ENCODE results near the gene AHCYL2.
"Not testable (repeated sequence)": the region's sequence is repeated elsewhere in the genome, so short reads cannot be mapped to it uniquely, and the experiment has no call there.

AHCYL2 gene

DNA sequence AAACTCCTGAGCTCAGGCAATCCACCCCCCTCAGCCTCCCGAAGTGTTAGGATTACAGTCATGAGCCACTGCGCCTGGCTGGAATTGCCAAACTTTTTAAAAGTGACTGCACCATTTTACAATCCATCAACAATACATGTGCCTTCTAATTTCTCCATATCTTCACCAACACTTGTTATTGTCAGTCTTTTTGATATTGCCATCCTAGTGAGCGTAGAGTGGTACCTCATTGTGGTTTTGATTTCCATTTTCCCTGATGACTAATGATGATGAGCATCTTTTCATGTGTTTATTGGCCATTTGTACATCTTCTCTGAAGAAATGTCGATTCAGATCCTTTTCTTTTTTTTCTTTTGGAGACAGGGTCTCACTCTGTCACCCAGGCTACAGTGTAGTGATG, 187.7 kb downstream of the AHCYL2 start:
- DNase-seq (ENCODE audit: low read depth in 2 of 2, low spot score in 1 of 2): no peak

DNA sequence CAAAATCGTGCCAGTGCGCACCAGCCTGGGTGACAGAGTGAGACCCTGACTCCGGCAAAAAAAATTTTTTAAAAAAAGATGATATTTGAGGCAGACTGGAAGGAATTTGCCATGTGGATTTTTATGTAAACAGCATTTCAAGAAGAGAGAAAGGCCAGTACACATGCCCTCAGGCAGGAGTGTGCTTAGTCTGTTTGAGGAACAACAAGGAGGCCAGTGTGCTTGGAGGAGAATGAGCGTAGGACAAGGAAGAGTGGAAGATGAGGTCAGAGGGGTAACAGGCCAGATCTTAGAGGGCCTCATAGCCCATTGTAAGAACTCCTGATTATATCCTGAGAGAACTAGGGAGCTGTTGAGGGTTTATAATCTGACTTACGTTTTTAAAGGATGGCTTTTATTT, 192.2 kb downstream of the AHCYL2 start:
- DNase-seq (ENCODE audit: low read depth in 2 of 2, low spot score in 1 of 2): no peak

DNA sequence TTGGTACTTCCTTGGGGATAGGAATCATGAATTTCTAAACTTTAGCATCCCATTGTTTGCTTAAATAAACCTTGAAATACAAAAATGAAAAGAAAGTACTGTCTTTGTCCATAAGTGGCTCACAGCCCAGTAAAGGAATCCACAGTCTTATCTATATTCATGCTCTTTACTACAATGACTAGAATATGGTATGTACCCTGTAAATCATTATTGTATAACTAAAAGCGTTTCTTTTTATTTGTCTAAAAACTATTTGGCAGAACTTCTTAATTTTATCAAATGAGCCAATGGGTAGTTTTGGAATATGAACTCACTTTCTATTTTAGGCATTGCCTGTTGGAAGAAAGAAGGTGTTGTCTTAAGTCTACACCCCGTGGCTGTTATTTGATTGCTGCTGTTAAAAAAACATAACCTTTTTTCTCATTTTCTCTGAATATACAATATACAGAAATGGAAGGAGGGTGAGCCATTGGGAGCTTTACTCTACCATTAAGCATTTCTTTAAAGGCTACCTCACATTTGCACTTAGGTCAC, 197.0 kb downstream of the AHCYL2 start:
- no peak for DNase-seq (ENCODE audit: low read depth in 2 of 2, low spot score in 1 of 2)

DNA sequence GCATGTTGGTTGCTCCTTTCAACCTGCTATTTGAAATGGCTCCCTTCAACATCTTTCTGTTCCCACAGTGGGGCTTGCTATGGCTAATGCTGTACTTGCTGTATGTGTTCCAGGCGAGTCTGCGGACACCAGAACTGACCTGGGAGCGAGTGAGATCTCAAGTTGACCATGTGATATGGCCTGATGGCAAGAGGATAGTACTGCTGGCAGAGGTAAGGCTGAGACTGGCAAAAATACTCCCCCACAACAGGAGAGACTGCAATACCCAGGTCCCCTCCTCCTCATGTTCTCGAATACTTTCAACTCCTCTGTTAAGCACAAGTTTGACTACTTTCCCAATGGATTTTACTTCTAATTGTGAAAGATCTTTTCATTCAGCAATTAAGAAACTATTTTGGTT, 197.9 kb downstream of the AHCYL2 start:
- no peak for DNase-seq (ENCODE audit: low read depth in 2 of 2, low spot score in 1 of 2)

DNA sequence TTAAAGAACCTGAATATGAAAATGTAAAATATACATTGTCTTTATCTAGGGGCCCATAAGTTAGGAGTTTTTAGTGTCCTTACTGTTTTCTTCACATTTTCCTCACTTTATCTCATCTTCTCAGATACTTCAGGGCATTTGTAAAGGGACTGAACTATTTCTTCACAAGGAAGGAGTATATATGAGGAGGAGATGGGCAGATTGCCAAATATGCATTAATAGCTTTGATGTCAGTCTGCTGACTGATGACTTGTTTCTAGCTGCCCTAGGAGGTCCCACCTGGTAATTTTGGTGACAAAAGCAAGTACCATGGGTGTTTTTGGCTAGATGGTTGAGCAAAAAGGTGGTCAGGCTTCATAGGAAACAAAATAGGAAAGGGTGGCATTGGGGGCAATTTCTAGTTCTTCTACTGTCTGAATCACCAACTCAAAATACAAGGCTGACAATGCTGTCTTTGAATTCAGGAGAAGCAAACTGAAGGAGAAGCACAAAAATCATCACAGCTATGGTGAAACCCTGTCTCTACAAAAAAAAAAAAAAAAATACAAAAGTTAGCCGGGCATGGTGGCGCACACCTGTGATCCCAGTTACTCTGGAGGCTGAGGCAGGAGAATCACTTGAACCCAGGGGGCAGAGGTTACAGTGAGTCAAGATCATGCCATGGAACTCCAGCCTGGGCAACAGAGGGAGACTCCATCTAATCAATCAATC, 199.0 kb downstream of the AHCYL2 start:
- DNase-seq (ENCODE audit: low read depth in 2 of 2, low spot score in 1 of 2): no peak

DNA sequence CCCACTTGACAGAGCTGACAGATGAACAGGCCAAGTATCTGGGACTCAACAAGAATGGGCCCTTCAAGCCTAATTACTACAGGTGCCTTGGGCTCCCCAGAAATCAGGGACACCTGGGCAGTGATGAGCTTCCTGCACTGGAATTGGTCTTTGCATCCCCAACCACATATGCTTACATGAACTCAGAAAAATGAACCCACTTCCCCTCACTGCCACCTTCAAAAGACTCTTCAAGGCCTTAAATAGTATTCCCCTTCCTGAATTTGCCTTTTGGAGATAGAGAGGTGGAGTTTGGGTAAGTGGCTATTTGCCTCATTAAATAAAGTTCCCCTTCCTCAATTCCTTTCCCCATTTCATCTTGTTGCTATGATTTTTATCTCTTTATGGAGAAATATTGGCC, 201.7 kb downstream of the AHCYL2 start:
- DNase-seq (ENCODE audit: low read depth in 2 of 2, low spot score in 1 of 2): no peak

DNA sequence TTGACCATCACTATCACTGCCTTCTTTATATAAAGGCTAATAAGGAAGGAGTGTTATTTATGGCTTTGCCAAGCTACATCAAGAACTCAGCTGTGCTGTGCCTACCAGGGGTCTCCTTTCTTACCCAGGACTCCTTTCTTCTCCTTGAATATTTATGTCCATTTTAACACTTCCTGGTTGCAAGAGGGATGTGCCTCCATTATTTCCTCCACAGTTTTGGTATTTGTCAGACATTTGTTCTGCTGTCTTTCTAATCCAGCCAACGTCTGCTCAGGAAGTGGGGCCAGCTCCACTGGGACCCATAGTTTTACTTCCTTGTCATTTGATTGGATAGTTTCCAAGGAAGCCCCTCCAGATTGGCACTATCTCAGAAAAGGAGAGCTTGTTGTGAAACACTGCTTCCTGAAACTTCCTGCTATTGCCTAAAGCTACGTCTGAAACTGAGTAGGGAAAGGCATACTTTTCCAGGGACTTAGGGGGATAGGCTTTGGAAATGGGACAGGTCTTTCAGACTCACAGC, 202.8 kb downstream of the AHCYL2 start:
- no peak for DNase-seq (ENCODE audit: low read depth in 2 of 2, low spot score in 1 of 2)

DNA sequence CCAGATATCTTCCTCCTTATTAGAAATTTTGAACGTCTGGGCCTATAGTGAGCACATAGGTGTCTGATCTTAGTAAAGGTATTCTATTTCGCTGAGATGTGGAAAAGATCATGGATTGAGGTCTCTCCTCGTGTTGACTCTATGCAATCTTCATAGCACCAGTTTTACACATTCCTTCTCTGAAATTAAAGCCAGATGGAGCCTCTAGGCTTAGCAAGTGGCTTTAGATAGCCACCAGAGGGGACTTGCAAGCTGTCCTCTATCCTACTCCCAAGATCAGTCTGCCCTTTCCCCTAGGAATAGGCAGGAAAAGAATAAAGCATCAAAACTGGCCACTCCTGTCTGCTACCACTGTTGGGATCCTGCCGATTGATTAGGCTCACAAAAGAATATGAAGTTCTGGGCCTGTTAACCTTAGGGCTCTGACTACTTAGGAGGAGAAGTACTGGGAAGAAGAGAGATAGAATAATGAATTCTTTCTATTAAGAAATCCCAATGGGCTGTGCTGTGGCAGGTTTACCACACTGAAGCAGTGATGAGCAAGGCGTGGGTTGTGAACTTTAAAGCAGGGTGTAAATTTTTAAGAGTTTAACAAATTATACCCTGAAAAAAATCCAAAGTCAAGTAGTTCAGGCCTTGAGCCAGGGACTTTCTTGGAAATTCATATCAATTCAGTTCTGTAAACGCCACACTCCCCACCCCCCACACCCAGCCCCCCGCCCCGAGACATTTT, 207.2 kb downstream of the AHCYL2 start:
- no peak for DNase-seq (ENCODE audit: low read depth in 2 of 2, low spot score in 1 of 2)

DNA sequence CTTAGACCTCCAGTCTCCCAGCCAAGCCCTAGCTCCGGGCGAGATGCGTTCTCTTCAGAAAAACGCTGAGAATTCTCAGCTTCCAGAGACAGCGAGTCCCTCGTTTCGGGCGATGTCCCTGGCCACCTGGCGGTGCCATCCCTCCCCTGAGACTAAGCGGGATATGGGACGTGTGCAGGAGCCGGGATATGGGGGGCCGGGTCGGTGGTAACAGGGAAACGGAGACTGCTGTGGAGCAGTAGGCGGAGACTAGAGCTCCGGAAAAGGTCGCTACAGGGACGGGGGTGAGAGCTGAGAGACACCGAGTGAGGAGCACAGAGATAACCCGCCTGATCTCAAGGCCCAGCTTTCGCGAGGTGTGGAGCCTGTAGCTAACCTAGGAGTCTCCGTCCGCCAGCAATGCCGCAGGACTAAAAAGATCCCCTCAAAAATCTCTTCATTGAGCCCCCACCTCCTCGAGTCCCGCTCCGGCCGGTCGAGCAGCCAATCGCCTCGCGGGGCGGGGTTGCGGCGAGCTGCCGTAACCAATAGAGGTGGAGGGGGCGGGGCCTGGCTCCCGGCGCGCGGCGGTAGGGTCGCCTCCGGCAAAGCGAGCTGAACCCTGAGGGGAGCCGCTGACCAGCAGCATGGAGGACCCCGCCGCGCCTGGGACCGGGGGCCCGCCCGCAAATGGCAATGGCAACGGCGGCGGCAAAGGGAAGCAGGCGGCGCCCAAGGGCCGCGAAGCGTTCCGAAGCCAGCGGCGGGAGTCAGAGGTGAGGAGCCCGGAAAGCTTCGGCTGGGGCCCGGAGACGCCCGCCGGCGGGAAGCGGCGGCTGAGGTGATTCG, 209.2 kb downstream of the AHCYL2 start, which contains the start of gene STRIP2:
TSS of gene STRIP2 (plus strand) at position 586 of the 828 bp plus-strand sequence. CDS start at position 627, 41 bp downstream.
- DNase-seq (ENCODE audit: low read depth in 2 of 2, low spot score in 1 of 2): peak; percentile 78 to 85

DNA sequence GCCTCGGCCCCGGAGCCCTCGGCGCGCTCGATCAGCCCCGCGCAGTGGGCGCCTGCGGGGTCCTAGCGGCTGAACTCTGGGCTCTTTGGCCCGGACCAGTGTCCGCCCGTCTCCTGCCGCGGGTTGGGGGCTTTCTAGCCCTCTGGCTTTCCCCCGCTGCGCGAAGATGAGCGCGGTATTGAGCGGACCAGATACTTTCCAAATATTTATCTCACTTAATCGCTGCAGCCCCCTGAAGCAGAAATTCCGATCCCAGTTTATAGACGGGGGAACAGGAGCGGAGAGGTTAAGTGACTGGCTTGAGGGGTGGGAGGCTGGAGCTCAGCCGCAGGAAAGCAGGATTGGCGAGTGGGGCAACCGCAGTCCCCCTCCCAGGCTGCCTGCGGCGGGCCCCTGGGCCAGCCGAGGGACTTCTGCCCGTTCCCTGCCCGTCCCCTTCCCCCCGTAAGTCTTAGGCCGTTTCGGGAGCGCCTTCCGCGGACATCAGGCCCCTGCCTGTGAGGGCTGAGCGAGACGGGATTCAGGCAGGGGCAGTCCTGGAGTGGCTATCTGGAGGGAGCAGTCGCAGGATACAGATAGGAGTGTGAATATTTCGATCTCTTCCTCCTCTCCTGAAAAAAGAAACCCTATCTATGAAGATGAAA, 210.0 kb downstream of the AHCYL2 start:
- DNase-seq (ENCODE audit: low read depth in 2 of 2, low spot score in 1 of 2): no peak

DNA sequence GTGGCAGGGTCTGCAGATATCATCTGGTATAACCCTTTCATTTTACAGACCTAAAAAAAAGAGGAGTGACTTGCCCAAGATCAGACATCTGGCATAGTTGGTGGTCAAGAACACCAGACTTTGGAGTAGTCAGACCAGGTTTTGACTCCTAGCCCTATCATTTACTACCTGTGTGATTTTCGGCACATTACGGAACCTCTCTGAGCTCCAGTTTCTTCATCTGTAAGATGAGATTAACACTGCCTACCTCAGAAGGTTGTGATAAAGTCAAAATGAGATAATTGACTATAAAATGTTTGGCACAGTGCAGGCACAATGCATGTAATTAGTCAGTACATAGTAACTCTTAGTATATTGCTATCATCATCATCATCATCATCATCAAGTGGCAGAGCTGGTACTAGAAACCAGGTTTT, 210.6 kb downstream of the AHCYL2 start:
- no peak for DNase-seq (ENCODE audit: low read depth in 2 of 2, low spot score in 1 of 2)

DNA sequence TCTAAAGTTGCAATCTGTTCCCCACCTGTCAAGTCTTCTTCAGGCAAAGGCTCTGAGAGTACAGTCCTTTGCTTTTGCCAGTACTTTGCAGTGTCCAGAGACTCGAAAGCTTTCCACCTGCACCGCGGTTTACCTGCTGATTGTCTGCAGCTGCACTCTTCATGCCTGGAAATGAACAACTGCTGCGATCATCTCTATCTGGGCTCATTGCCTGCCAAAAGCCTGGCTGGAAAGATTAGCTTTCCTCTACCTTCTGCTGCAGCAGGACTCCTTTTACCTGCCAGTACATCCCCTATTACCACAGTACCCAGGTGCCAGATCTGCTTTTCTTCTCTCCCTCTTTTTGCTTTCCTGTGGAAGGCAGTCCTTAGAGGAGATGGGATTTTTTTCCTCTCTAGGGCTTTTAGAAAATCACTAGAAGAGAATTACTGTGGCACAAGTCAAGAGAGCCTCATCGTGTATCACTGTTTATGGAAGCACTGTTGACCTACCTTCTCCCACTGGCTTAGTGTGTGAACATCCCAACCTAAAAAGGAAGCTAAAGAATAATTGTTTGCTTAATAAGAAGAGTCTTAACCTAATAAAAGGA, 211.6 kb downstream of the AHCYL2 start:
- no peak for DNase-seq (ENCODE audit: low read depth in 2 of 2, low spot score in 1 of 2)

DNA sequence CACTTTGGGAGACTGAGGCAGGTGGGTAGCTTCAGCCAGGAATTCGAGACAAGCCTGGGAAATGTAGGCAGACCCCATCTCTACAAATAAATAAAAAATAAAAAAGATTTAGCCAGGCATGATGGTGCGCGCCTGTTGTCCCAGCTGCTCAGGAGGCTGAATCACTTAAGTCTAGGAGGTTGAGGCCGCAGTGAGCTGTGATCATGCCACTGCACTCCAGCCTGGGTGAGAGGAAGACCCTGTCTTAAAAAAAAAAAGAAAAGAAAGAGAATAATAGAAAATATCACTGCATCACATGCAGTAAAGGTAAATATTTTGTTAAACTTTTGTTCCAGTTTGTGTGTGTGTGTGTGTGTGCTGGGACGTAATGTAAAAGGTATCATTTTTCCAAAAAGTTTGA, 212.4 kb downstream of the AHCYL2 start:
- no peak for DNase-seq (ENCODE audit: low read depth in 2 of 2, low spot score in 1 of 2)

DNA sequence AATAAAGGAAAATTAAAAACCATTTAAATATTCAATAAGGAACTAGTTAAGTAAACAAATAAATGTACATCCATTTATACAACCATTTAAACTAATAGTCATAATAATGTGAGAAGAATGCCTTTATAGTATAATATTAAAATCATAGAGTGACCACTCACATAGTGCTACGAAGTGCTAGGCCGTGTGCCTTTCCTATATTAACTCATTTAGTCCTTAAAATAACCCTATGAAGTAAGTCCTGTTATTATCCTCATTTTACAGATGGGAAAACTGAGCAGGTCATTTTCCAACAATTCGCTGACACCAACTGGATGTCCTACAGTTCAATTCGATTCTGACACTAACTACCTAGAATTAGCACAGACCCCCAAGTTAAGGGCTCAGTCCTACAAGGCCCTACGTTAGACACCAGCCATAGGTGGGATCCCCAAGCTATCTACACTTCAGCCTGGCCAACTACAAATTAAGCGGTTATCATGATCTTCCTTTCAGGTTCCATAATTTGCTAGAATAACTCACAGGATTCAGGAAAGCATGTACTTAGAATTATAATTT, 213.5 kb downstream of the AHCYL2 start:
- no peak for DNase-seq (ENCODE audit: low read depth in 2 of 2, low spot score in 1 of 2)

DNA sequence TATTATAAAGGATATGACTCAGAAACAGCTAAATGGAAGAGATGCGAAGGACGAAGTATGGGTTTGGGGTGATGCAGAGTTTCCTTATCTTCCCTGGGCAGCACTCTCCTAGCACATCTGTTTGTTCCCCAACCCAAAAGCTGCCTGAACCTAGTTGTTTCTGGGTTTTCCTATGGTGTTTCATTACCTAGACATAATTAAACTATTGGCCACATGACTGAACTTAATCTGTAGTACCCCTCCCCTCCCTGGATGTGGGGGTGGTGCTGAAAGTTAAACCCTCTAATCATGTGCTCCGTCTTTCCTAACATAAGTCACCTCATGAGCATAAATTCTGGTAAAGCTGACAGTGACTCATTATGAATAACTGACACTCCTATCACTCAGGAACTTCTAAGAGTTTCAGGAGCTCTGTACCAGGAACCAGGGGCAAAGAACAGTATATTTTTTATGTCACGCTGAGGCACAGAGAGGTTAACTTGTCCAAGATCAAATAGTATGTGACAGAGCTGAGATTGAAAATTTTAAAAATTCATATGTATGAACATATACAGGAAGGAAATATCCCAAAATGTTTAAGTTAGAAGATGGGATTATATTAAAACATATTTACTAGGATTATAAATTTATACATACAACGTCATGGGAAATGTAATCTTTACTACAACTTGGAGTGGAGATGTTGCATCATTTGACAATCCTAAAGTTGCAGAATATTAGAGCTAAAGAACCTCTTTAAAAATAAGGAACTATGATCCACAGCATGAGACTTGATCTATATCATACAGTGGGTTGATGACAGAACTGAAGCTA, 214.2 kb downstream of the AHCYL2 start:
- no peak for DNase-seq (ENCODE audit: low read depth in 2 of 2, low spot score in 1 of 2)

DNA sequence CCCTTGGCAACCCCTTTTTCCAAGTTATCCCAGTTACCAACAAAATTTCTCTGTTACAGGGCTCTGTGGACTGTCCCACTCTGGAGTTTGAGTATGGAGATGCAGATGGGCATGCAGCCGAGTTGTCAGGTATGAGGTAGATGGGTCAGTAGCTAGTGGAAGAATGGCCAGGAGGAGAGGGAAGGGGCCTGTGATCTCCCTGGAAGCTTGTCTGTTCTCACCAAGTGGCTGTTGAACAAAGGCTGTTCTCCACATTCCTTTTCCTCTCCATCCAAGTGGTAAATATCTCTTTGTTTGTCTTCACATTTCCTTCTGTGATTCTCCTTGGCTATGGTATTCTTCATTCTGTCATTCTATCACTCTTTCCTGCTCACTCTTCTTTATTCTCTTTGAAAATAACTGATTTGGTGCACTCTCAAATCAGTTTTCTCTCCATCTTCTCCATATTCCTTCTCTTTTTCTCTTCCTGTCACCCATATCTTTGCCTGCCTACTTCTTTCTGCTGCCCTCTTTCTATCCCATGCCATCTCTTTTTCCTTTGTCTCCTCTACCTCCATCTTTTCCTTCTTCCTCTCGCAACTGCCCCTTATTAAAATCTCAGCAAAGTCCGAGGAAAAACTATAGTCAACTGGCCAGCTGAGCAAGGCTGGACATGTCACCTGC, 215.3 kb downstream of the AHCYL2 start:
- DNase-seq (ENCODE audit: low read depth in 2 of 2, low spot score in 1 of 2): no peak

DNA sequence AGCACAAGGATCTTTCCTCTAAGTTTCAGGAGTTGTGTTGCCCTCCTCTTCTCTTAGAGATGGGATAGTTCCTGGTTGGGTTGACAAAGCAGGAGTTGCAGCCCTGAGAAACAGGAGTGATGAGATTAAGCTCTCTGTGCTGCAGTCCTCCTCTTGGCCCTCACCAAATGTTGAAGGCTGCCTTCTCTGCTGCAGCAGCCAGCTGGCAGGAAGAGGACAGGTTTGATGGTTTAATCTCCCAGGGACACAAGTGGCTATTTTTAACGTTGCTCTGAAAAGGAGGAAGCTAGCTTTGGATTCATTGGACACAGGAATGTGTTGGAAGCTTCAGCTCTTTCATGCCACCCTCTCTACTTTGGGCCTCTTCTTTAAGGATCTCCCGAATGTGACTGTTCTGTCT, 218.8 kb downstream of the AHCYL2 start:
- no peak for DNase-seq (ENCODE audit: low read depth in 2 of 2, low spot score in 1 of 2)

DNA sequence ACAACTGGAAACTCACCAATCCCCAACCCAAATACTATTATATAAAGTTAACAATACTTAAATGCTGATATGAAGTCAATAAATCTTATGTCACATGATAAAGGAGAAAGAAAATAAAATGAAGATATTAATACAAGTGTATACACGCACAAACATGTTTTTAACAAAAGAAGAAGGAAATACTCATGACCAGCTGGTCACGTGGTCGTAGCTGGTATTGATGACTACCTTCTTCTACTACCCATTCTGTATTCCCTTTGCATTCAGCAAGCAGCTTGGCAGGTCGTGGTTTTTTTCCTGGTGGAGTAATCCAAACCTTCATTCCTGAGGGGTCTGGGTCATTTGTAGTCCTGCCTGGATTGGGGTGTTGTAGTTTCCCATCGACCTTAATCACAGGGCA, 219.9 kb downstream of the AHCYL2 start:
- DNase-seq (ENCODE audit: low read depth in 2 of 2, low spot score in 1 of 2): not testable (repeated sequence)

DNA sequence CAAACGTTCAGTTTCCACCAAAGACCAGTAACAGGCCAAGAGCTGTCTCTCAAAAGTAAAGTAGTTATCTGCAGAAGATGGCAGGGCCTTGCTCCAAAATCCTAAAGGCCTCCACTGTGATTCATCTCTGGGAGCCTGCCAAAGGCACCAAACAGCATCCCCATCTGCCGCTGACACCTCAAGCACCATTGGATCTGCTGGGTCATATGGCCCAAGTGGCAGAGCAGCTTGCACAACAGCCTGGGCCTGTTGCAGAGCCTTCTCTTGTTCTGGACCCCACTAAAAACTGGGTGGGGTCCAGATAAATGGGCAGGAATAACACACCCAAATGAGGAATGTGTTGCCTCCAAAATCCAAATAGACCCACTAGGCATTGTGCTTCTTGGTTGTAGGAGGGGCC, 222.1 kb downstream of the AHCYL2 start:
- not testable (repeated sequence) for DNase-seq (ENCODE audit: low read depth in 2 of 2, low spot score in 1 of 2)
